Measurements from ENCODE around the gene STK32A. TPM values are rescaled to one million over a fixed set of nuclear protein-coding genes. Genes with fewer than 3 reads are reported as not detected.

STK32A gene
- total RNA-seq, 2 experiments from 2014 or later, result not detected

DNA sequence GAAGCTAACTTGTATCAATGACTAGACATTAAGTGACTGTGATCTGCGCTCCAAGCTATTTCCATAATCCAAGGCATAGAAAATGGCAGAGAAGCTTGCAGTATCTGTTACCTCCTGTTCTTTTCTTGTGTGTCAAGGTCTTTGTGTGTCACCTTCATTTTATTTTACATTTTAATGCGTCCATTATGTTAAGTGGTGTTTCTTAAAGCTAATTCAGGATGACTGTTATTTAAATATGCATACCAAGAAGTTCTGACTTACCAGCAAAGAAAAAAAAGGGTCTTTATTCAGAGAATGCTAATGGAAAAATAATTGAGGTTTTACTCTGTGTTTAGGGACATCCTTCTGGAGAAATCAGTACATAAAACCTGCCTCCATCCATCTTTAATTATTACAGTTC, 52.3 kb downstream of the STK32A start:
- Mint-ChIP-seq H3K4me3 (no peak overlapping the region), H3K36me3 (ENCODE audit: low read depth) (no peaks in the 10 kb centered on the region), H3K27ac (no peak overlapping the region), H3K27me3 (no peaks in the 10 kb centered on the region), H3K9me3 (peaks cover 31% of the 10 kb centered on the region), H3K4me1 (ENCODE audit: low read depth) (no peaks in the 10 kb centered on the region)
- Histone ChIP-seq H3K36me3 (ENCODE audit: insufficient read depth, low read length) (no peaks in the 10 kb centered on the region), H3K9me3 (ENCODE audit: control insufficient read depth in 1 of 2, insufficient read depth in 1 of 2, low read length in 2 of 2) (no peaks in the 10 kb centered on the region), H3K27ac (ENCODE audit: low read depth in 1 of 2, low read length in 2 of 2) (no peak overlapping the region), H3K4me3 (ENCODE audit: low read length) (no peak overlapping the region), H3K27me3 (ENCODE audit: control insufficient read depth in 1 of 2, insufficient read depth in 2 of 2, low read length in 2 of 2) (no peaks in the 10 kb centered on the region), H3K4me1 (ENCODE audit: insufficient read depth, low read length) (no peaks in the 10 kb centered on the region)
- ChIA-PET POLR2A (no interaction called here), CTCF (interaction anchor here (1.5 kb wide), 1 partner anchor 22 kb away, joined by 3 read pairs; no protein-coding TSS in a partner anchor)
- DNase-seq, result no peak
- no peak for ATAC-seq (ENCODE audit: poor library complexity)
- intact Hi-C loops (cut with DNase I, micrococcal nuclease), result no loop called here
- TF ChIP-seq, protein P1, sequence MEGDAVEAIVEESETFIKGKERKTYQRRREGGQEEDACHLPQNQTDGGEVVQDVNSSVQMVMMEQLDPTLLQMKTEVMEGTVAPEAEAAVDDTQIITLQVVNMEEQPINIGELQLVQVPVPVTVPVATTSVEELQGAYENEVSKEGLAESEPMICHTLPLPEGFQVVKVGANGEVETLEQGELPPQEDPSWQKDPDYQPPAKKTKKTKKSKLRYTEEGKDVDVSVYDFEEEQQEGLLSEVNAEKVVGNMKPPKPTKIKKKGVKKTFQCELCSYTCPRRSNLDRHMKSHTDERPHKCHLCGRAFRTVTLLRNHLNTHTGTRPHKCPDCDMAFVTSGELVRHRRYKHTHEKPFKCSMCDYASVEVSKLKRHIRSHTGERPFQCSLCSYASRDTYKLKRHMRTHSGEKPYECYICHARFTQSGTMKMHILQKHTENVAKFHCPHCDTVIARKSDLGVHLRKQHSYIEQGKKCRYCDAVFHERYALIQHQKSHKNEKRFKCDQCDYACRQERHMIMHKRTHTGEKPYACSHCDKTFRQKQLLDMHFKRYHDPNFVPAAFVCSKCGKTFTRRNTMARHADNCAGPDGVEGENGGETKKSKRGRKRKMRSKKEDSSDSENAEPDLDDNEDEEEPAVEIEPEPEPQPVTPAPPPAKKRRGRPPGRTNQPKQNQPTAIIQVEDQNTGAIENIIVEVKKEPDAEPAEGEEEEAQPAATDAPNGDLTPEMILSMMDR (IDR thresholded peaks at IDR 0.05), result no peak

DNA sequence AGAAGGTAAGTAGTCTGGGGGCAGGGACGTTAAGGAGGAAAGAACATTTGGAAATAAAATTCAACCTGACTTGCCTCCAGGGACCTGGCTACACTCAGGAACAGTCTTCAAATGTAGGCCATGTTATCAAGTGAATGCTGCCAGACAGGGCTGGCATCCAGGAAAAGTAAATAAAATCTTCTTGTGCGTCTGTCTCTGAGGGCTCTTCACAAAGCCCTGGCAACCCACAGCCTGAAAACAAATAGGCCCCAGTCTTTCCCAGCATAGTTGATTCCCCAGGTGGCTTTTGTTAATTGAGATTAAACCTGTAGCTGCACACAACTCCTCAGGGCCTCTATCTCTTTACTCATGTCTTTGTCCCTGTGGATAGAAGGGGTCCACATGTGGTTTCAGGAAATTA, 55.4 kb downstream of the STK32A start:
- H3K4me3 Mint-ChIP-seq, result no peak overlapping the region
- TF ChIP-seq, protein P1 (IDR thresholded peaks at IDR 0.05), result no peak
- H3K36me3 Mint-ChIP-seq (ENCODE audit: low read depth), result no peaks in the 10 kb centered on the region

DNA sequence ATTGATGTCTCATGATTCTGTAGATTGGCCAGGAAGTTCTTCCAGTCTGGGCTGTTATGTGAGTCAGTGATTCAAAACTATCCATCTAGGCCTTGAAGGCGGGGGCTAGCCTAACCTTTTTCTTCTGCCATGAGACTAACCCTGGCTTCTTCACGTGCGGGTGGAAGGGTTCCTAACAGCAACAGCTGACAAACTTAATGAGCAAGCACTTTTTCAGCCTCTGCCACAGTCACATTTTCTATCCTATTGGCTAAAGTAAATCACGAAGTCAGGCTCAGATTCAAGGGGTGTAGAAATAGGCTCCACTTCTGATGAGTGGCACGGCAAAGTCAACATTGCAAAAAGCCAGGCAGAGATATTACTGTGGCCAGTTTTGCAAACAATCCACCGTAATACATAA, 68.4 kb downstream of the STK32A start:
- POLR2A ChIA-PET, result no interaction called here
- Histone ChIP-seq H3K27me3 (ENCODE audit: control insufficient read depth in 1 of 2, insufficient read depth in 2 of 2, low read length in 2 of 2) (no peaks in the 10 kb centered on the region), H3K36me3 (ENCODE audit: insufficient read depth, low read length) (no peaks in the 10 kb centered on the region), H3K4me3 (ENCODE audit: low read length) (no peak overlapping the region), H3K9me3 (ENCODE audit: control insufficient read depth in 1 of 2, insufficient read depth in 1 of 2, low read length in 2 of 2) (peaks cover 0 to 4% of the 10 kb centered on the region in 2 experiments), H3K4me1 (ENCODE audit: insufficient read depth, low read length) (no peaks in the 10 kb centered on the region), H3K27ac (ENCODE audit: low read depth in 1 of 2, low read length in 2 of 2) (no peak overlapping the region)
- Mint-ChIP-seq H3K4me3 (no peak overlapping the region), H3K27me3 (no peaks in the 10 kb centered on the region), H3K27ac (no peak overlapping the region), H3K9me3 (peaks cover 3% of the 10 kb centered on the region), H3K36me3 (ENCODE audit: low read depth) (no peaks in the 10 kb centered on the region), H3K4me1 (ENCODE audit: low read depth) (no peaks in the 10 kb centered on the region)
- CTCF ChIA-PET, result no interaction called here
- ATAC-seq (ENCODE audit: poor library complexity) (no peak), DNase-seq (no peak)
- TF ChIP-seq, protein P1 (IDR thresholded peaks at IDR 0.05), result no peak
- intact Hi-C loops (cut with DNase I, micrococcal nuclease), result no loop called here

More for the DNA sequence above, 55.4 kb downstream of the STK32A start:
- H3K4me1 ChIP-seq (ENCODE audit: insufficient read depth, low read length), result no peaks in the 10 kb centered on the region
- no peaks in the 10 kb centered on the region for H3K36me3 ChIP-seq (ENCODE audit: insufficient read depth, low read length)
- no peak overlapping the region for H3K27ac ChIP-seq (ENCODE audit: low read depth in 1 of 2, low read length in 2 of 2)
- no peak for DNase-seq
- no peaks in the 10 kb centered on the region for H3K9me3 ChIP-seq (ENCODE audit: control insufficient read depth in 1 of 2, insufficient read depth in 1 of 2, low read length in 2 of 2)
- intact Hi-C loops (cut with DNase I, micrococcal nuclease), result no loop called here
- no peak for ATAC-seq (ENCODE audit: poor library complexity)
- H3K27me3 ChIP-seq (ENCODE audit: control insufficient read depth in 1 of 2, insufficient read depth in 2 of 2, low read length in 2 of 2), result no peaks in the 10 kb centered on the region
- H3K4me1 Mint-ChIP-seq (ENCODE audit: low read depth), result no peaks in the 10 kb centered on the region
- H3K4me3 ChIP-seq (ENCODE audit: low read length), result no peak overlapping the region
- H3K27me3 Mint-ChIP-seq, result no peaks in the 10 kb centered on the region
- CTCF ChIA-PET, result no interaction called here
- H3K27ac Mint-ChIP-seq, result no peak overlapping the region
- POLR2A ChIA-PET, result no interaction called here
- peaks cover 20% of the 10 kb centered on the region for H3K9me3 Mint-ChIP-seq

All from CD4-positive, alpha-beta T cell (primary cell).